H1 (cell line): Measurements from ENCODE around the gene KCNC4. TPM values are rescaled to one million over a fixed set of nuclear protein-coding genes. Genes with fewer than 3 reads are reported as not detected.

Source experiments
- CTCF ChIA-PET: fragments of 300-600 bp; sonication (Branson Sonifier 250); formaldehyde crosslinking; loops from one replicate; lab custom pipeline; 2021; ENCODE audit not compliant: partially characterized antibody; lab: Charles Lee
- POLR2A ChIA-PET: fragments of 300-600 bp; sonication (Branson Sonifier 250); formaldehyde crosslinking; loops from one replicate; lab custom pipeline; 2021; ENCODE audit warnings: inconsistent platforms; ENCODE audit not compliant: partially characterized antibody; lab: Charles Lee
- DNase-seq, 2 experiments: peaks; one replicate each; pipeline versions ENCODE4 v3.0.0 to v3.0.0-alpha.2; 2010 to 2022; ENCODE audit warnings: low spot score in 2 of 2, low read depth in 1 of 2, mixed read lengths in 1 of 2
- FAIRE-seq: peaks from 2 replicates; lab custom pipeline; 2011; peaks lifted over from hg19 to GRCh38; lab: Jason Lieb, UNC
- H2AFZ ChIP-seq: 2 replicates; pipeline ENCODE4 v1.8.1; 2012; ENCODE audit warnings: low read length, inconsistent platforms
- H2AK5ac ChIP-seq: 2 replicates; pipeline ENCODE4 v1.6.1; 2013; ENCODE audit warnings: low read depth, low read length
- H2BK120ac ChIP-seq: replicated peaks from 2 replicates; pipeline ENCODE3; 2013; ENCODE audit warnings: low read depth, low read length, inconsistent platforms
- H2BK12ac ChIP-seq: 2 replicates; pipeline ENCODE4 v1.6.1; 2013; ENCODE audit warnings: low read depth, low read length
- H2BK15ac ChIP-seq: 2 replicates; pipeline ENCODE4 v1.6.1; 2013; ENCODE audit warnings: low read length
- H2BK20ac ChIP-seq: 2 replicates; pipeline ENCODE4 v1.6.1; 2013; ENCODE audit warnings: low read length
- H2BK5ac ChIP-seq: 2 replicates; pipeline ENCODE4 v1.6.1; 2013; ENCODE audit warnings: low read depth, low read length
- H3K14ac ChIP-seq: 2 replicates; pipeline ENCODE4 v1.6.1; 2013; ENCODE audit warnings: inconsistent platforms; ENCODE audit not compliant: insufficient read length
- H3K18ac ChIP-seq: 2 replicates; pipeline ENCODE4 v1.6.1; 2013; ENCODE audit warnings: low read length; ENCODE audit errors: extremely low read depth
- H3K23ac ChIP-seq: 2 replicates; pipeline ENCODE4 v1.6.1; 2013; ENCODE audit warnings: inconsistent platforms; ENCODE audit not compliant: insufficient read length
- H3K23me2 ChIP-seq: 2 replicates; pipeline ENCODE4 v1.6.1; 2013; ENCODE audit warnings: low read depth, low read length
- H3K27ac ChIP-seq: 2 replicates; pipeline ENCODE4 v1.6.1; 2011; ENCODE audit warnings: low read depth, low read length, inconsistent platforms
- H3K27me3 ChIP-seq, 4 experiments: replicated peaks in 1 of 4; 1 replicate in 1 of 4; 2 replicates in 3 of 4; pipeline versions ENCODE4 v1.6.1 to v1.8.1; 2011 to 2013; ENCODE audit warnings: low read length in 3 of 4, mild to moderate bottlenecking in 3 of 4, inconsistent platforms in 2 of 4, mixed read lengths in 2 of 4, moderate library complexity in 1 of 4; ENCODE audit not compliant: control insufficient read depth in 3 of 4, insufficient read depth in 3 of 4; ENCODE audit errors: extremely low read depth in 1 of 4
- H3K36me3 ChIP-seq, 4 experiments: 2 replicates each; pipeline versions ENCODE4 v1.6.1 to v1.8.1; 2011 to 2013; ENCODE audit warnings: mild to moderate bottlenecking in 4 of 4, low read length in 3 of 4, moderate library complexity in 2 of 4, control low read depth in 1 of 4, inconsistent platforms in 1 of 4; ENCODE audit not compliant: insufficient read depth in 4 of 4, control insufficient read depth in 2 of 4
- H3K4ac ChIP-seq: replicated peaks from 2 replicates; pipeline ENCODE3; 2013; ENCODE audit warnings: low read length, low read depth, mixed read lengths, inconsistent platforms; ENCODE audit not compliant: insufficient read length
- H3K4me1 ChIP-seq, 4 experiments: replicated peaks in 1 of 4; 1 replicate in 1 of 4; 2 replicates in 3 of 4; pipeline versions ENCODE4 v1.6.1 to v1.8.1; 2011 to 2013; ENCODE audit warnings: low read length in 3 of 4, inconsistent platforms in 2 of 4, mixed read lengths in 1 of 4; ENCODE audit not compliant: insufficient read depth in 4 of 4, control insufficient read depth in 3 of 4
- H3K4me2 ChIP-seq, 2 experiments: 2 replicates each; pipeline versions ENCODE4 v1.6.1 to v1.8.1; 2011 to 2013; ENCODE audit warnings: low read depth in 2 of 2, low read length in 2 of 2, control low read depth in 1 of 2, inconsistent platforms in 1 of 2, mild to moderate bottlenecking in 1 of 2; ENCODE audit not compliant: insufficient read depth in 1 of 2
- H3K4me3 ChIP-seq, 4 experiments: fragments of 200-600, 300-600 bp in 1 of 4; sonication (generic), shearing (Covaris generic), sonication (Bioruptor Twin) in 1 of 4; 2 replicates each; pipeline versions ENCODE4 v1.5.1 to v1.8.1; 2011 to 2016; ENCODE audit warnings: low read length in 4 of 4, low read depth in 3 of 4, control low read depth in 2 of 4, inconsistent platforms in 2 of 4, mild to moderate bottlenecking in 2 of 4, mixed read lengths in 1 of 4, moderate library complexity in 1 of 4; ENCODE audit not compliant: insufficient read depth in 2 of 4; ENCODE audit errors: extremely low read depth in 1 of 4
- H3K56ac ChIP-seq: replicated peaks from 2 replicates; pipeline ENCODE3; 2013; ENCODE audit warnings: low read depth, mild to moderate bottlenecking, mixed read lengths, low read length, inconsistent platforms; ENCODE audit not compliant: insufficient read length
- H3K79me1 ChIP-seq: 2 replicates; pipeline ENCODE4 v1.6.1; 2013; ENCODE audit warnings: low read depth, low read length, control low read depth
- H3K79me2 ChIP-seq, 2 experiments: 2 replicates each; pipeline versions ENCODE4 v1.6.1 to v1.8.1; 2012 to 2013; ENCODE audit warnings: low read length in 2 of 2, mild to moderate bottlenecking in 2 of 2, inconsistent platforms in 1 of 2; ENCODE audit not compliant: insufficient read depth in 2 of 2, control insufficient read depth in 1 of 2
- H3K9ac ChIP-seq, 4 experiments: replicated peaks in 1 of 4; 1 replicate in 1 of 4; 2 replicates in 3 of 4; pipeline versions ENCODE4 v1.6.1 to v1.8.1; 2011 to 2013; ENCODE audit warnings: low read depth in 3 of 4, low read length in 3 of 4, control low read depth in 2 of 4, mild to moderate bottlenecking in 2 of 4, moderate library complexity in 2 of 4, inconsistent platforms in 1 of 4; ENCODE audit errors: extremely low read depth in 1 of 4
- H3K9me3 ChIP-seq, 2 experiments: 2 replicates each; pipeline versions ENCODE4 v1.6.1 to v1.8.1; 2012 to 2013; ENCODE audit warnings: mild to moderate bottlenecking in 2 of 2, moderate library complexity in 2 of 2, control low read depth in 1 of 2, inconsistent platforms in 1 of 2, low read depth in 1 of 2, low read length in 1 of 2, mixed read lengths in 1 of 2; ENCODE audit not compliant: insufficient read depth in 2 of 2
- H4K20me1 ChIP-seq, 2 experiments: replicated peaks in 1 of 2; 2 replicates each; pipeline versions ENCODE3 to v1.8.1; 2011 to 2013; ENCODE audit warnings: inconsistent platforms in 2 of 2, low read length in 2 of 2, mild to moderate bottlenecking in 1 of 2; ENCODE audit not compliant: insufficient read depth in 2 of 2, control insufficient read depth in 1 of 2
- H4K5ac ChIP-seq: 2 replicates; pipeline ENCODE4 v1.6.1; 2013; ENCODE audit warnings: low read length, low read depth, mixed read lengths, inconsistent platforms; ENCODE audit not compliant: insufficient read length
- H4K8ac ChIP-seq: 2 replicates; pipeline ENCODE4 v1.8.0; 2013; ENCODE audit warnings: mild to moderate bottlenecking, moderate library complexity, low read length, inconsistent platforms; ENCODE audit not compliant: insufficient read depth; ENCODE audit errors: extremely low read depth
- H4K91ac ChIP-seq: replicated peaks from 2 replicates; pipeline ENCODE3; 2013; ENCODE audit warnings: low read length, mixed read lengths, inconsistent platforms; ENCODE audit not compliant: insufficient read length
- CBX8 ChIP-seq: fragments of 300-800, 300-1000 bp; sonication (generic); IDR thresholded peaks from 2 replicates; pipeline ENCODE4 v1.7.1; 2016; ENCODE audit warnings: low read depth, low read length, borderline replicate concordance
- CTBP2 ChIP-seq: IDR thresholded peaks from 2 replicates; pipeline ENCODE4 v1.7.0; 2011; ENCODE audit warnings: borderline replicate concordance, mild to moderate bottlenecking, moderate library complexity, mixed read lengths, low read length; ENCODE audit not compliant: insufficient read depth, insufficient read length
- E2F6 ChIP-seq: IDR thresholded peaks from 2 replicates; pipeline ENCODE4 v1.6.1; 2012; ENCODE audit warnings: inconsistent platforms
- JUN ChIP-seq: IDR thresholded peaks from 2 replicates; pipeline ENCODE4 v1.6.1; 2011; ENCODE audit warnings: low read depth, mild to moderate bottlenecking, improper control_type of control experiment, low read length
- JUND ChIP-seq: IDR thresholded peaks from 2 replicates; pipeline ENCODE4 v1.6.1; 2011; ENCODE audit warnings: mild to moderate bottlenecking, improper control_type of control experiment, low read length
- KDM1A ChIP-seq: fragments of 200-600, 300-600 bp; sonication (generic); IDR thresholded peaks from 2 replicates; pipeline ENCODE4 v1.7.1; 2016; ENCODE audit warnings: mild to moderate bottlenecking, low read length, borderline replicate concordance
- POLR2A ChIP-seq, 2 experiments: IDR thresholded peaks; 1 replicate in 1 of 2; 2 replicates in 1 of 2; pipeline ENCODE4 v1.6.1; 2011; ENCODE audit warnings: low read depth in 2 of 2, low read length in 2 of 2, mild to moderate bottlenecking in 2 of 2; ENCODE audit errors: control extremely low read depth in 1 of 2
- POLR2AphosphoS5 ChIP-seq: IDR thresholded peaks from 2 replicates; pipeline ENCODE4 v1.6.1; 2011; ENCODE audit warnings: low read depth, low read length
- POU5F1 ChIP-seq: IDR thresholded peaks from 2 replicates; pipeline ENCODE4 v1.6.1; 2011; ENCODE audit warnings: low read depth, mild to moderate bottlenecking, low read length, moderate library complexity
- RAD21 ChIP-seq, 2 experiments: IDR thresholded peaks in 1 of 2; conservative IDR thresholded peaks in 1 of 2; 2 replicates each; pipeline ENCODE4 v1.6.1; 2011; ENCODE audit warnings: low read depth in 2 of 2, low read length in 2 of 2, improper control_type of control experiment in 1 of 2, inconsistent platforms in 1 of 2, mild to moderate bottlenecking in 1 of 2, moderate library complexity in 1 of 2
- SP2 ChIP-seq: IDR thresholded peaks from 2 replicates; pipeline ENCODE4 v1.6.1; 2012; ENCODE audit warnings: mild to moderate bottlenecking, low read length, inconsistent platforms
- SUZ12 ChIP-seq: fragments of 200-600 bp; sonication (generic); IDR thresholded peaks from 2 replicates; pipeline ENCODE4 v1.6.1; 2012; ENCODE audit warnings: mild to moderate bottlenecking, inconsistent platforms, low read length, moderate library complexity, mixed read lengths
- WGBS, 2 experiments: shearing (Covaris generic) in 1 of 2; methylation state at CpG; one replicate each; pipeline versions ENCODE4 v1.1.6 to v1.1.7; 2013 to 2015; ENCODE audit warnings: low lambda C conversion rate in 2 of 2, mixed read lengths in 2 of 2, inconsistent platforms in 1 of 2, low coverage in 1 of 2, missing lambda C conversion rate in 1 of 2; ENCODE audit not compliant: insufficient replicate concordance in 2 of 2, insufficient coverage in 1 of 2, insufficient read length in 1 of 2; ENCODE audit errors: extremely low coverage in 1 of 2, missing lambda C conversion rate in 1 of 2; 5-methylcytosine and 5-hydroxymethylcytosine counted together
- polyA plus RNA-seq, 7 experiments: library from polyadenylated mRNA; depleted of rRNA in 3 of 7; stranded (reverse) in 5 of 7; unstranded in 2 of 7; fragments of >200 nt in 5 of 7; fragments of 200-250 nt in 2 of 7; gene quantifications; 1 replicate in 5 of 7; 2 replicates in 1 of 7; 4 replicates in 1 of 7; pipeline versions ENCODE4 v1.2.1 to v1.2.3, GENCODE V29; 2011 to 2013; ENCODE audit warnings: missing spikeins in 2 of 7, mixed read lengths in 2 of 7
- total RNA-seq: library from RNA; stranded (reverse); fragmentation: NEBNext Ultra II Directional; extraction: Animal tissue kit (Norgen Biotek cat#: 25700); gene quantifications from 2 replicates; pipeline ENCODE4 v1.2.1, GENCODE V29; 2021

The KCNC4 gene
- total and polyA plus RNA-seq, 2 of the 8 experiments (the other 6 are each of a cell fraction or from before 2014, with no cell fraction given), result 8.1 to 11.2 TPM

- H4K20me1 ChIP-seq, result no peaks in the 10 kb centered on the region
- 86% methylated on average over 9 of the region's 9 CpGs; no CpG with 5 or more reads in 1 of the 2 experiments for WGBS, 2 experiments
- H3K23ac ChIP-seq, result no peak overlapping the region
- FAIRE-seq, result no peak
- no peak overlapping the region for H4K5ac ChIP-seq
- no peaks in the 10 kb centered on the region; a peak in 3 of 7 replicates for H3K27me3 ChIP-seq
- H3K27ac ChIP-seq, result no peak overlapping the region
- no peak overlapping the region for H3K9ac ChIP-seq
- no peaks in the 10 kb centered on the region for H3K36me3 ChIP-seq
- no peak overlapping the region for H3K18ac ChIP-seq
- no peak overlapping the region for H2BK5ac ChIP-seq
- H3K56ac ChIP-seq, result no peak overlapping the region
- H2BK15ac ChIP-seq, result no peak overlapping the region
- H3K23me2 ChIP-seq, result no peaks in the 10 kb centered on the region
- no peak overlapping the region for H4K8ac ChIP-seq
- no peak overlapping the region for H2AK5ac ChIP-seq
- no peak overlapping the region for H3K14ac ChIP-seq
- H2BK120ac ChIP-seq, result no peak overlapping the region
- no peak overlapping the region for H3K4ac ChIP-seq
- DNase-seq, result no peak
- ChIA-PET CTCF (interaction anchor here (0.6 to 4.0 kb wide), 8 partner anchors 8 to 214 kb away, joined by 3 to 21 read pairs (median 4); no protein-coding TSS in a partner anchor), POLR2A (interaction anchor here (0.8 to 1.5 kb wide), 3 partner anchors 8 to 93 kb away, joined by 3 to 5 read pairs (median 4); partner anchors contain the start of gene RBM15)
- H2AFZ ChIP-seq, result no peak overlapping the region
- no peak overlapping the region for H3K4me2 ChIP-seq
- peaks cover 0 to 21% (median 12%) of the 10 kb centered on the region in 4 experiments; a peak in 6 of 7 replicates for H3K4me1 ChIP-seq
- H3K4me3 ChIP-seq, result no peak overlapping the region
- H2BK12ac ChIP-seq, result no peak overlapping the region
- no peak overlapping the region for H4K91ac ChIP-seq
- no peaks in the 10 kb centered on the region for H3K79me1 ChIP-seq
- no peaks in the 10 kb centered on the region for H3K79me2 ChIP-seq
- no peaks in the 10 kb centered on the region for H3K9me3 ChIP-seq
- no peak overlapping the region for H2BK20ac ChIP-seq
- TF ChIP-seq JUND (no peak), CTBP2 (no peak), POU5F1 (no peak), POLR2A (IDR thresholded peaks at IDR 0.05; ENCODE audit: control extremely low read depth in 1 of 2, low read depth in 2 of 2, low read length in 2 of 2) (no peak), SUZ12 (no peak), KDM1A (no peak), POLR2AphosphoS5 (no peak), E2F6 (no peak), SP2 (no peak), CBX8 (no peak), RAD21 (IDR thresholded peaks at IDR 0.05 in 1 of 2, conservative IDR thresholded peaks at IDR 0.05 in 1 of 2; ENCODE audit: low read depth in 2 of 2, low read length in 2 of 2) (no peak), JUN (no peak)
Observed at GRCh38 chr1:110245876-110246620, 35.9 kb downstream of the KCNC4 start.
